Caco-2 (cell line): ENCODE results near the gene TIMM22. TPM values are rescaled to one million over a fixed set of nuclear protein-coding genes. Genes with fewer than 3 reads are reported as not detected.

ENCODE experiments used
- BruUV-seq: library from RNA; stranded (reverse); fragments of 400-500 nt; replicated peaks from 2 replicates; lab custom pipeline; 2021; lab: Mats Ljungman, UMichigan
- CTCF ChIA-PET: fragments of 300-600 bp; sonication (Branson Sonifier 250); formaldehyde crosslinking; loops from one replicate; lab custom pipeline; 2022; ENCODE audit warnings: antibody characterized with exemption; lab: Charles Lee
- POLR2A ChIA-PET: fragments of 300-600 bp; sonication (Branson Sonifier 250); formaldehyde crosslinking; loops from one replicate; lab custom pipeline; 2022; ENCODE audit warnings: antibody characterized with exemption; lab: Charles Lee
- DNase-seq, 2 experiments: peaks; one replicate each; pipeline versions ENCODE4 v3.0.0 to v3.0.0-alpha.2; 2020 to 2022
- H3K27me3 ChIP-seq: replicated peaks from 2 replicates; pipeline ENCODE4 v1.6.0; 2011; ENCODE audit warnings: low read length; ENCODE audit not compliant: control insufficient read depth, insufficient read depth
- H3K36me3 ChIP-seq: 2 replicates; pipeline ENCODE4 v1.5.1; 2011; ENCODE audit warnings: low read length; ENCODE audit not compliant: control insufficient read depth, insufficient read depth
- H3K4me1 ChIP-seq: fragments of 250-450 bp; sonication (Bioruptor Pico); 2 replicates; pipeline ENCODE4 v1.5.1; 2020; ENCODE audit warnings: mild to moderate bottlenecking
- H3K4me3 ChIP-seq: 2 replicates; pipeline ENCODE4 v1.5.1; 2011; ENCODE audit warnings: low read depth, mild to moderate bottlenecking, control low read depth, low read length
- H3K9me3 ChIP-seq: fragments of 250-450 bp; sonication (Bioruptor Pico); 2 replicates; pipeline ENCODE4 v1.5.1; 2020; ENCODE audit warnings: mild to moderate bottlenecking, moderate library complexity
- H3K27ac Mint-ChIP-seq: one replicate; pipeline ENCODE4 v1.8.0; 2022; ENCODE audit warnings: mixed read lengths; ENCODE audit not compliant: unreplicated experiment
- H3K27me3 Mint-ChIP-seq: one replicate; pipeline ENCODE4 v1.8.0; 2022; ENCODE audit warnings: mixed read lengths; ENCODE audit not compliant: insufficient read depth, unreplicated experiment
- H3K36me3 Mint-ChIP-seq: one replicate; pipeline ENCODE4 v1.8.0; 2022; ENCODE audit warnings: mild to moderate bottlenecking, mixed read lengths; ENCODE audit not compliant: insufficient read depth, unreplicated experiment
- H3K4me1 Mint-ChIP-seq: one replicate; pipeline ENCODE4 v1.8.0; 2022; ENCODE audit warnings: low read depth, mixed read lengths; ENCODE audit not compliant: unreplicated experiment
- H3K4me3 Mint-ChIP-seq: one replicate; pipeline ENCODE4 v1.8.0; 2022; ENCODE audit warnings: mild to moderate bottlenecking, moderate library complexity, mixed read lengths; ENCODE audit not compliant: unreplicated experiment
- H3K9me3 Mint-ChIP-seq: one replicate; pipeline ENCODE4 v1.8.0; 2022; ENCODE audit warnings: mixed read lengths; ENCODE audit not compliant: unreplicated experiment
- CTCF ChIP-seq, 2 experiments: fragments of 200-600 bp in 1 of 2; IDR thresholded peaks; 1 replicate in 1 of 2; 2 replicates in 1 of 2; pipeline versions ENCODE4 v1.5.1 to v1.8.0; 2011 to 2022; ENCODE audit warnings: antibody characterized with exemption in 1 of 2, control low read depth in 1 of 2, inconsistent platforms in 1 of 2, low read depth in 1 of 2, low read length in 1 of 2, mild to moderate bottlenecking in 1 of 2, moderate library complexity in 1 of 2; ENCODE audit not compliant: insufficient read depth in 1 of 2, severe bottlenecking in 1 of 2, unreplicated experiment in 1 of 2
- intact Hi-C: fragments of 100-400 bp; cut with micrococcal nuclease; formaldehyde crosslinking; loops from one replicate; pipeline ENCODE4 v1.10.0; 2022; ENCODE audit not compliant: unreplicated experiment
- total RNA-seq: library from RNA; stranded (reverse); gene quantifications from 2 replicates; pipeline ENCODE4 v1.2.3, GENCODE V29; 2022

Gene TIMM22
- total RNA-seq, 1 experiment from 2014 or later, result 20.6 TPM

DNA sequence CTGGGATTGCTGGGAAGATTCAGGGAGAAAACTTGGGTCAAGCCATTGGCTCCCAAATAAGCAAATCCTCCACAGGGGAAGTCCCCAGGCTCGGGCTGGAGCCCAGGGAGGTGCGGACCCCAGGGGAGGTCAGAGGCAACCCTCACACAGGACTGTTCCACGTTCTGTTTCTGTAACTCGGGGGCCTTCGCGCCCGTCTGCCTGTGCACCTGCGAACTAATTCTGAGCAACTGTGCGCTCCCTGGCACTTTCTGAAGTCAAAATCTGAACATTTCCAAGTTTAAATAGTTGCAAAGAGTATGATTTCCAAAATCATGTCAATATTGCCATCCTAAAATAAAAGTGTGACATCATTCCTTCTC lies 16.8 kb downstream of the TIMM22 start:
- H3K27me3 Mint-ChIP-seq, result no peaks in the 10 kb centered on the region
- intact Hi-C loops, result no loop called here
- Histone ChIP-seq H3K27me3 (no peaks in the 10 kb centered on the region), H3K4me3 (no peak overlapping the region), H3K9me3 (no peaks in the 10 kb centered on the region), H3K36me3 (peaks cover 1% of the 10 kb centered on the region; the same call in 1 of the 2 replicates), H3K4me1 (no peaks in the 10 kb centered on the region)
- ChIA-PET POLR2A (no interaction called here), CTCF (no interaction called here)
- DNase-seq, result no peak
- H3K27ac Mint-ChIP-seq, result no peak overlapping the region
- H3K4me1 Mint-ChIP-seq, result no peaks in the 10 kb centered on the region
- H3K36me3 Mint-ChIP-seq, result peaks cover 14% of the 10 kb centered on the region
- no TSS peak for BruUV-seq
- H3K9me3 Mint-ChIP-seq, result no peaks in the 10 kb centered on the region
- no peak for TF ChIP-seq CTCF (IDR thresholded peaks at IDR 0.05; ENCODE audit: insufficient read depth in 1 of 2, low read depth in 1 of 2, low read length in 1 of 2, severe bottlenecking in 1 of 2, unreplicated experiment in 1 of 2)
- no peak overlapping the region for H3K4me3 Mint-ChIP-seq

- Histone ChIP-seq H3K9me3 (no peaks in the 10 kb centered on the region), H3K4me1 (0 out of 2 replicates have a peak, but pooled peaks cover 4% of the 10 kb centered on the region), H3K4me3 (no peak overlapping the region), H3K36me3 (no peaks in the 10 kb centered on the region), H3K27me3 (no peaks in the 10 kb centered on the region)
- DNase-seq, result no peak
- TF ChIP-seq CTCF (IDR thresholded peaks at IDR 0.05; ENCODE audit: insufficient read depth in 1 of 2, low read depth in 1 of 2, low read length in 1 of 2, severe bottlenecking in 1 of 2, unreplicated experiment in 1 of 2), result no peak
- ChIA-PET POLR2A (no interaction called here), CTCF (no interaction called here)
- intact Hi-C loops, result no loop called here
- Mint-ChIP-seq H3K4me1 (no peaks in the 10 kb centered on the region), H3K4me3 (no peak overlapping the region), H3K9me3 (no peaks in the 10 kb centered on the region), H3K27me3 (no peaks in the 10 kb centered on the region), H3K36me3 (peaks cover 18% of the 10 kb centered on the region), H3K27ac (no peak overlapping the region)
- BruUV-seq, result no TSS peak
These were observed 21.6 kb downstream of the TIMM22 start for GRCh38 chr17:1018547-1018946.

DNA sequence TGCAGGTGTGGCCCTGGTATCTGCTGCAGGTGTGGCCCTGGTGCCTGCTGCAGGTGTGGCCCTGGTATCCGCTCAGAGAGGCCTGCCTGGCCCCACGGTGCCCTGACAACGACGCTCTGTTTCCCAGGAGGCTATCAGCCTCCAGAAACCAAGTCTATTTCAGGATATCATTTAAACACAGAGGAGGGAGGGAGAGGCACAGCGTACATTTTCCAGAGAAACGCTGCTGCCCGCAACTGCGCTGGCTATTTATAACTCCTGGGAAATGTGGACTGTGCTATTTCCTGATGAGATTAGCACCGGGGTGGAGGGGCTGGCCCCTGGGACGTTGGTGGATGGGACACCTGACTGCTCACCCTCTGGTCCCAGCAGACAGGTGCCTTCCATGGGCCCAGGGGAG lies 22.5 kb downstream of the TIMM22 start:
- 0 out of 2 replicates have a peak, but pooled peaks cover 4% of the 10 kb centered on the region for H3K4me1 ChIP-seq
- TF ChIP-seq CTCF (IDR thresholded peaks at IDR 0.05; ENCODE audit: insufficient read depth in 1 of 2, low read depth in 1 of 2, low read length in 1 of 2, severe bottlenecking in 1 of 2, unreplicated experiment in 1 of 2), result no peak
- ChIA-PET CTCF (no interaction called here), POLR2A (no interaction called here)
- no peaks in the 10 kb centered on the region for H3K9me3 ChIP-seq
- no peaks in the 10 kb centered on the region for H3K36me3 ChIP-seq
- intact Hi-C loops, result no loop called here
- Mint-ChIP-seq H3K36me3 (peaks cover 18% of the 10 kb centered on the region), H3K27ac (peak overlapping the region; percentile 76), H3K4me1 (no peaks in the 10 kb centered on the region), H3K27me3 (no peaks in the 10 kb centered on the region), H3K9me3 (no peaks in the 10 kb centered on the region), H3K4me3 (no peak overlapping the region)
- no peaks in the 10 kb centered on the region for H3K27me3 ChIP-seq
- H3K4me3 ChIP-seq, result no peak overlapping the region
- DNase-seq, result no peak
- no TSS peak for BruUV-seq
